T-helper 2 cell treated with Interferon-gamma antibody and Interleukin-4, amounts not matched to agents 5 μg/mL and 100 μg/mL, for 36 hours (primary cell): ENCODE results near the gene IL1RAPL1.

Source experiments
- DNase-seq: peaks from one replicate; pipeline ENCODE4 v3.0.0; 2021; ENCODE audit warnings: low spot score
- H3K27ac Mint-ChIP-seq: one replicate; pipeline ENCODE4 v1.8.0; 2021; ENCODE audit warnings: mild to moderate bottlenecking, mixed read lengths
- H3K27me3 Mint-ChIP-seq: one replicate; pipeline ENCODE4 v1.8.0; 2021; ENCODE audit warnings: low read depth, mixed read lengths
- H3K36me3 Mint-ChIP-seq: one replicate; pipeline ENCODE4 v1.8.0; 2021; ENCODE audit warnings: low read depth, mixed read lengths
- H3K4me1 Mint-ChIP-seq: one replicate; pipeline ENCODE4 v1.8.0; 2021; ENCODE audit warnings: low read depth, mixed read lengths
- H3K4me3 Mint-ChIP-seq: one replicate; pipeline ENCODE4 v1.8.0; 2022; ENCODE audit warnings: mild to moderate bottlenecking, moderate library complexity, mixed read lengths
- H3K9me3 Mint-ChIP-seq: one replicate; pipeline ENCODE4 v1.8.0; 2021; ENCODE audit warnings: mixed read lengths

Gene IL1RAPL1

DNA sequence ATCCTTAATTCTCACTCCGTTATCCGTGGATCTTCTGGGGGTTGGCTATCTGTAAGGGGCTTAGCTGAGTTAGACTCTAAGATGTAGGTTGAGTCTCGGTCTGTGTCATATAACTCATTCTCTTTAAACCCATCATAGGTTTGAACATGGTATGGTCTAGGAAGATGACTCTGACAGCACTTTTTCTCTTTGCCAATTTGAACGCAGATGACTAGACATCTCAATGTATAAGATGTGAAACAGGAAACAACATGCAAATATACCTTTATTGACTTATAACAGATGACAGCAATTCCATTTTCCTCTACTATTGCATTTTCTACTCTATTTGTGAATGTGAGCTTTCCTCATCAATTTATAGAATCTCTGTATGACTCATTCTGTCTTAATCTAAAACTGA lies 993.3 kb downstream of the IL1RAPL1 start:
- no peak overlapping the region for H3K27ac Mint-ChIP-seq

GRCh38 chrX:29581223-29581622 lies 994.0 kb downstream of the IL1RAPL1 start:
- no peak overlapping the region for H3K4me3 Mint-ChIP-seq

More for the DNA sequence above, 993.3 kb downstream of the IL1RAPL1 start:
- no peaks in the 10 kb centered on the region for H3K27me3 Mint-ChIP-seq
- peaks cover 10% of the 10 kb centered on the region for H3K9me3 Mint-ChIP-seq
- no peak overlapping the region for H3K4me3 Mint-ChIP-seq
- no peaks in the 10 kb centered on the region for H3K36me3 Mint-ChIP-seq
- no peaks in the 10 kb centered on the region for H3K4me1 Mint-ChIP-seq
- DNase-seq, result no peak

DNA sequence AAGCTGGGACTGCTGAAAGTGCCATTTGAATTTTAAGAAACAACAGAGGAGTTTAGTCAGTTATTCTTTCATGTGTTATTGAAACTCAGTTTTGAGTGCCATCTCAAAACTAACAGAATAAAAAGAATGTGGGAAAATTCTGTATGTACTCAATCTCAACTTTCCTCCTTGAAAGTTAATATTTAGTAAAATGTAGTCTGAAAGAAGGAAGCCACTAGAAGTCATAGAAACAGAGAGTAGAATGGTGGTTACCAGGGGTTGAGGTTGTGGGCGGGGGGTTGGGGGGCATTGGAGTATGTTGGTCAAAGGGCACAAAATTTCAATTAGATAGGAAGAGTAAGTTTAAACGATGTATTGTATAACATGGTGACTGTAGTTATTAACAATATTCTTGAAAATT lies 999.9 kb downstream of the IL1RAPL1 start:
- Mint-ChIP-seq H3K36me3 (no peaks in the 10 kb centered on the region), H3K27ac (no peak overlapping the region)

More at GRCh38 chrX:29581223-29581622, 994.0 kb downstream of the IL1RAPL1 start:
- H3K9me3 Mint-ChIP-seq, result peaks cover 16% of the 10 kb centered on the region
- no peaks in the 10 kb centered on the region for H3K27me3 Mint-ChIP-seq
- no peaks in the 10 kb centered on the region for H3K36me3 Mint-ChIP-seq
- no peak for DNase-seq
- no peaks in the 10 kb centered on the region for H3K4me1 Mint-ChIP-seq
- H3K27ac Mint-ChIP-seq, result no peak overlapping the region

GRCh38 chrX:29590921-29591320 lies 1003.7 kb downstream of the IL1RAPL1 start:
- no peaks in the 10 kb centered on the region for H3K27me3 Mint-ChIP-seq

More for the DNA sequence above, 999.9 kb downstream of the IL1RAPL1 start:
- no peaks in the 10 kb centered on the region for H3K27me3 Mint-ChIP-seq
- no peaks in the 10 kb centered on the region for H3K4me1 Mint-ChIP-seq
- no peak for DNase-seq
- H3K4me3 Mint-ChIP-seq, result no peak overlapping the region
- peaks cover 18% of the 10 kb centered on the region for H3K9me3 Mint-ChIP-seq

GRCh38 chrX:29604381-29604780 lies 1017.1 kb downstream of the IL1RAPL1 start:
- no peaks in the 10 kb centered on the region for H3K27me3 Mint-ChIP-seq
- no peak overlapping the region for H3K27ac Mint-ChIP-seq
- H3K4me1 Mint-ChIP-seq, result no peaks in the 10 kb centered on the region
- H3K4me3 Mint-ChIP-seq, result no peak overlapping the region
- DNase-seq, result no peak
- H3K36me3 Mint-ChIP-seq, result no peaks in the 10 kb centered on the region
- H3K9me3 Mint-ChIP-seq, result peaks cover 3% of the 10 kb centered on the region

More at GRCh38 chrX:29590921-29591320, 1003.7 kb downstream of the IL1RAPL1 start:
- Mint-ChIP-seq H3K9me3 (peaks cover 19% of the 10 kb centered on the region), H3K4me1 (no peaks in the 10 kb centered on the region), H3K36me3 (no peaks in the 10 kb centered on the region), H3K4me3 (no peak overlapping the region), H3K27ac (no peak overlapping the region)
- no peak for DNase-seq

GRCh38 chrX:29617276-29617675 lies 1030.0 kb downstream of the IL1RAPL1 start:
- no peaks in the 10 kb centered on the region for H3K36me3 Mint-ChIP-seq
- no peaks in the 10 kb centered on the region for H3K4me1 Mint-ChIP-seq
- H3K27me3 Mint-ChIP-seq, result no peaks in the 10 kb centered on the region
- no peak for DNase-seq
- H3K9me3 Mint-ChIP-seq, result no peaks in the 10 kb centered on the region
- no peak overlapping the region for H3K4me3 Mint-ChIP-seq
- no peak overlapping the region for H3K27ac Mint-ChIP-seq

DNA sequence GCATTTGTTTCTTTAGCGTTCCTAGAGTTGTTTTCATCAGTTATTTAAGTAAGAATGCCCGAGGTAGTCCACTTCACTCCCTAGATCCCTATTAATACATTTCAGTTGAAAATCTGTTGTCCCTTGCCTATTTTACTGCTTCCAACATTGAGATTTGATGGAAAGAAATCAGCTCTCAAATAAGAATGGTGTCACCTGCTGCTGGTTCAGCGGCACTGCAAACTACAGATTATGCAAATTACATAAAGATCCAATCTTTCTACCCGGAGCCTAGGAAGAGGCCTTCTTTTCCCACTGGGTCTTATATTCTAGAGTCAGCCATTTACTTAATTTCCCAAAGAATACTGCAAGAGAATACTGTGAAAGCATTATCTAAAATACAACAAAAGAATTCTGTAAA lies 1030.5 kb downstream of the IL1RAPL1 start:
- Mint-ChIP-seq H3K27ac (no peak overlapping the region), H3K4me1 (no peaks in the 10 kb centered on the region), H3K4me3 (no peak overlapping the region), H3K27me3 (no peaks in the 10 kb centered on the region), H3K36me3 (no peaks in the 10 kb centered on the region), H3K9me3 (no peaks in the 10 kb centered on the region)
- no peak for DNase-seq

- no peak for DNase-seq
- Mint-ChIP-seq H3K4me3 (no peak overlapping the region), H3K4me1 (no peaks in the 10 kb centered on the region), H3K9me3 (no peaks in the 10 kb centered on the region), H3K27me3 (no peaks in the 10 kb centered on the region), H3K36me3 (no peaks in the 10 kb centered on the region), H3K27ac (no peak overlapping the region)
Measured at GRCh38 chrX:29627833-29628232, 1040.6 kb downstream of the IL1RAPL1 start.

DNA sequence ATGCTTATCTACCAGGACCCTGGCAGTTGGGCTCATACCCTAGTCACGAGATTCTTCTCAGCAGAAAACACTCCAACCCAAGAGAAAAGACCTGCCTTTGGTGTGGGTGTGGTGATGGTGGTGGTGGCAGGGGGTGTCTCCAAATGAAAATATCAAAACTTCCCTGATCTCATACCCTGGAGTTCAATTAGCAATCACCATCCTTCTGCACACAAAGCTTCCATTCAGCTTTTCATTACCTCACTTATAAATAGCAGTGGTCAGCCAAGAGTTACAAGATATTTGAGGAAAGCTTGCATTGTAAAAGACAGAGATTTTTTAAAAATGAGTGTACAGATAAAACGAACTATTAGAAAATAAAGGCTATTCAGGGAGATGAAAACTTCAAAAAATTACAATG lies 1047.3 kb downstream of the IL1RAPL1 start:
- DNase-seq, result no peak
- Mint-ChIP-seq H3K36me3 (no peaks in the 10 kb centered on the region), H3K4me1 (no peaks in the 10 kb centered on the region), H3K27me3 (no peaks in the 10 kb centered on the region), H3K27ac (no peak overlapping the region), H3K4me3 (no peak overlapping the region), H3K9me3 (no peaks in the 10 kb centered on the region)

GRCh38 chrX:29636331-29636730 lies 1049.1 kb downstream of the IL1RAPL1 start:
- Mint-ChIP-seq H3K27ac (no peak overlapping the region), H3K4me1 (no peaks in the 10 kb centered on the region), H3K4me3 (no peak overlapping the region), H3K36me3 (no peaks in the 10 kb centered on the region), H3K27me3 (no peaks in the 10 kb centered on the region), H3K9me3 (no peaks in the 10 kb centered on the region)
- no peak for DNase-seq

GRCh38 chrX:29640106-29640505 lies 1052.9 kb downstream of the IL1RAPL1 start:
- DNase-seq, result no peak
- no peak overlapping the region for H3K27ac Mint-ChIP-seq
- H3K9me3 Mint-ChIP-seq, result no peaks in the 10 kb centered on the region
- H3K36me3 Mint-ChIP-seq, result no peaks in the 10 kb centered on the region
- H3K27me3 Mint-ChIP-seq, result no peaks in the 10 kb centered on the region
- H3K4me3 Mint-ChIP-seq, result no peak overlapping the region
- H3K4me1 Mint-ChIP-seq, result no peaks in the 10 kb centered on the region

DNA sequence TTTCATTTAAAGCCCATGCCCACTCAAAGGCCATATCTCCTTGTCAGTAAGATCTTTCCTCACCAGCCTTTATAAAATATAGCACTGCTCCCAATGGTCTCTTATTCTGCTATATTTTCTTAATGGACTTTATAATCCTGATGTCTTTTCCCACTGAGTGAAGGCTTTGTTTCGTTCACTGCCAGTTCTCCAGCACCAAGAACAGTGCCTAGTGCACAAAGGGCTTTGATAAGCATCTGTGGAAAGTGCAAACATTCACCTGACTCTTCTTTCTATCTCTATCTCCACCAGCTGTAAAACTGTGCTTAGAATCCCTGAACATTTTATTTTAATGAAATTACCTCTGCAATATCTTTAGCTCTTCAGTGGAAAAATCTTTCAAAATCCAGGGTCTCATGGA lies 1054.2 kb downstream of the IL1RAPL1 start:
- Mint-ChIP-seq H3K27ac (no peak overlapping the region), H3K9me3 (no peaks in the 10 kb centered on the region), H3K4me1 (no peaks in the 10 kb centered on the region), H3K27me3 (no peaks in the 10 kb centered on the region), H3K36me3 (no peaks in the 10 kb centered on the region), H3K4me3 (no peak overlapping the region)
- no peak for DNase-seq

DNA sequence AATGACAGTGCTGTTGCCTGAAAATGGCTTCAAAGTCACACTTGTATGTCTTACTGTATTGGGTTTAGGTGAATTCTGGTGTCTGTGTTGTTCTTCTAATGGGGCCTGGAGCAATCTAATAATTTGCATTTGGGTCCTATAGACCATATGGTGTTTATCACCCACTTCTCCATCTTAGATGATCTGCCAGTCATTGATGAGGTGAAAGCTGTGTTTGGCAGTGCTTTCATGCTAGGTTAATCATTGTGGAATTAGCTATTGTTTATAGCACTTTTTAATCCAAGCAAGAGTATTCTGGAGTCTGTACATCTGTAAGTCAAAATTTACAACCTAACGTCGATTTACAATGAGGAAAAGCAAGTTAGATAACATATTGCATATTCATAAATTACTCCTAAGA lies 1055.9 kb downstream of the IL1RAPL1 start:
- no peak overlapping the region for H3K27ac Mint-ChIP-seq
- no peak for DNase-seq
- no peaks in the 10 kb centered on the region for H3K27me3 Mint-ChIP-seq
- H3K4me3 Mint-ChIP-seq, result no peak overlapping the region
- no peaks in the 10 kb centered on the region for H3K36me3 Mint-ChIP-seq
- no peaks in the 10 kb centered on the region for H3K4me1 Mint-ChIP-seq
- H3K9me3 Mint-ChIP-seq, result no peaks in the 10 kb centered on the region

DNA sequence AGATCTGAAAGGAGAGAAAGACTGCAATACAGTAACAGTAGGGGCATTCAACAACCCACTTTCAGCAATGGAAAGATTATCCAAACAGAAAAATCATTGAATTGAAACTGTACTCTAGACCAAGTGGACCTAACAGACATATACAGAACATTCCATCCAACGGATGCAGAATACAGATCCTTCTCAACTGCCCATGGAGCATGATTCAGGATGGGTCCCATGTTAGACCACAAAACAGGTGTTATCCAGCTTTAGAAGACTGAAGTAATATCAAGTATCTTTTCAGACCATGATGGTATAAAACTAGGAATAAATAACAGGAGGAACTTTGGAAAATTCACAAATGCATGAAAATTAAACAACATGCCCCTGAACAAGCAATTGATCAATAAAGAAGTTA lies 1060.9 kb downstream of the IL1RAPL1 start:
- H3K27ac Mint-ChIP-seq, result no peak overlapping the region
- H3K36me3 Mint-ChIP-seq, result no peaks in the 10 kb centered on the region
- H3K4me3 Mint-ChIP-seq, result no peak overlapping the region
- H3K4me1 Mint-ChIP-seq, result no peaks in the 10 kb centered on the region
- no peaks in the 10 kb centered on the region for H3K9me3 Mint-ChIP-seq
- DNase-seq, result no peak
- H3K27me3 Mint-ChIP-seq, result no peaks in the 10 kb centered on the region

DNA sequence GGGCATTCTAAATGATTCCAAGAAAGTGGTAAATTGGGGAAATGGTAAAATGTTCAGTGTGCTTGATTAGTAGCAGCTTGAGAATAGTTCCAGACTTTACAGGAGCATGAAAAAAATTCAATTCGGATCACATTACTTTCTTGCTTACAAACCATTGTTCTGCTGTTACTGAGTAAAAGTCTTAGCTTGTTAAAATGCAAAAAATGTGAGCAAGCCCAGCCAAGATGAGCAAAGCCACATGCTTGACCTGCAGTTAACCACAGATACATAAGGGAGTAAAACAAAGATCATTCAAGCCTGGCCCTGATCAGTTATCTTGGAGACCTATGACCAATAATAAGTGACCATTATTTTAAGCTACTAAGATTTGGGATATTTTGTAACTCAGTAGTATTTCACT lies 1065.2 kb downstream of the IL1RAPL1 start:
- H3K9me3 Mint-ChIP-seq, result no peaks in the 10 kb centered on the region
- H3K4me1 Mint-ChIP-seq, result no peaks in the 10 kb centered on the region
- DNase-seq, result no peak
- no peak overlapping the region for H3K27ac Mint-ChIP-seq
- H3K4me3 Mint-ChIP-seq, result no peak overlapping the region
- no peaks in the 10 kb centered on the region for H3K27me3 Mint-ChIP-seq
- H3K36me3 Mint-ChIP-seq, result no peaks in the 10 kb centered on the region
